Mammary epithelial cell (primary cell): Measurements from ENCODE around the gene CDK15.

ENCODE experiments used
- EZH2 ChIP-seq: IDR thresholded peaks from 2 replicates; pipeline ENCODE4 v1.6.1; 2012; ENCODE audit warnings: low read length, inconsistent platforms, borderline replicate concordance
- TF ChIP-seq, protein P1 (sequence below), 2 donors: IDR thresholded peaks in 1 of 2; conservative IDR thresholded peaks in 1 of 2; 2 replicates each; pipeline ENCODE4 v1.5.1; 2011 to 2012; ENCODE audit warnings: inconsistent platforms in 2 of 2, low read length in 2 of 2, mild to moderate bottlenecking in 2 of 2, control low read depth in 1 of 2, low read depth in 1 of 2; ENCODE audit not compliant: insufficient read depth in 1 of 2; ENCODE audit errors: extremely low read depth in 1 of 2

DNA sequence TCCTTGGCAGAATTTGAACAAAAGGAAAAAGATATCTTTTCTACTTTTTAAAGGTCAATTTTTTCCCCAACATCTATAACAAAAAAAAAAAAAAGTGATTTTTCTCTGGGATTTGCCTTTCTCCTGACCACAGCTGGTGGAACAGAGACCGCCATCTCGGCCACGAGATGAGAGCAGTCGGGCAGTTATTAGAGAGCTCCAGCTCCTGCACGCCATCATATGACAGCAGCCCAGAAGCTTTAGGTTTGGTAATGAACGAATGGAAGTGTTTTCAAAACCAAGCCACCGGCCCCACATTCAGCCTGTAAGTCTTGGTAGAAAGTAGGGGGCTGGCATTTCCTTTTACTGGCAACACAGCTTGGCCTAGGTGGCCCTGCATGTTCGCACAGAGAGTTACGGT lies 132.4 kb downstream of the CDK15 start:
- TF ChIP-seq, protein P1, sequence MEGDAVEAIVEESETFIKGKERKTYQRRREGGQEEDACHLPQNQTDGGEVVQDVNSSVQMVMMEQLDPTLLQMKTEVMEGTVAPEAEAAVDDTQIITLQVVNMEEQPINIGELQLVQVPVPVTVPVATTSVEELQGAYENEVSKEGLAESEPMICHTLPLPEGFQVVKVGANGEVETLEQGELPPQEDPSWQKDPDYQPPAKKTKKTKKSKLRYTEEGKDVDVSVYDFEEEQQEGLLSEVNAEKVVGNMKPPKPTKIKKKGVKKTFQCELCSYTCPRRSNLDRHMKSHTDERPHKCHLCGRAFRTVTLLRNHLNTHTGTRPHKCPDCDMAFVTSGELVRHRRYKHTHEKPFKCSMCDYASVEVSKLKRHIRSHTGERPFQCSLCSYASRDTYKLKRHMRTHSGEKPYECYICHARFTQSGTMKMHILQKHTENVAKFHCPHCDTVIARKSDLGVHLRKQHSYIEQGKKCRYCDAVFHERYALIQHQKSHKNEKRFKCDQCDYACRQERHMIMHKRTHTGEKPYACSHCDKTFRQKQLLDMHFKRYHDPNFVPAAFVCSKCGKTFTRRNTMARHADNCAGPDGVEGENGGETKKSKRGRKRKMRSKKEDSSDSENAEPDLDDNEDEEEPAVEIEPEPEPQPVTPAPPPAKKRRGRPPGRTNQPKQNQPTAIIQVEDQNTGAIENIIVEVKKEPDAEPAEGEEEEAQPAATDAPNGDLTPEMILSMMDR (conservative IDR thresholded peaks at IDR 0.05 in 1 of 2, IDR thresholded peaks at IDR 0.05 in 1 of 2; ENCODE audit: extremely low read depth in 1 of 2, insufficient read depth in 1 of 2, low read depth in 1 of 2, low read length in 2 of 2), result no peak
- no peak for TF ChIP-seq EZH2
